SK-N-MC (cell line): Measurements from ENCODE around the gene ANAPC4.

Source experiments
- DNase-seq: peaks from one replicate; pipeline ENCODE4 v3.0.0-alpha.2; 2011; ENCODE audit warnings: low read depth, low spot score
- H3K27ac ChIP-seq: fragments of 200-600 bp; sonication (generic); 2 replicates; pipeline ENCODE4 v1.5.1; 2016; ENCODE audit warnings: mixed run types
- H3K36me3 ChIP-seq: fragments of 200-600 bp; sonication (generic); 2 replicates; pipeline ENCODE4 v1.6.1; 2017; ENCODE audit warnings: antibody characterized with exemption, low read length, mixed read lengths; ENCODE audit not compliant: insufficient read depth
- H3K4me3 ChIP-seq: fragments of 200-600 bp; sonication (generic); 2 replicates; pipeline ENCODE4 v1.5.1; 2016
- H3K9ac ChIP-seq: fragments of 200-600 bp; sonication (generic); 2 replicates; pipeline ENCODE4 v1.8.0; 2017; ENCODE audit warnings: mixed run types, mixed read lengths; ENCODE audit not compliant: insufficient read length
- H3K9me3 ChIP-seq: fragments of 200-600 bp; sonication (generic); 2 replicates; pipeline ENCODE4 v1.6.1; 2017; ENCODE audit warnings: low read depth, mild to moderate bottlenecking, antibody characterized with exemption, low read length, moderate library complexity, mixed read lengths
- EZH2 ChIP-seq: fragments of 200-600 bp; sonication (generic); IDR thresholded peaks from one replicate; pipeline ENCODE4 v1.6.1; 2017; ENCODE audit warnings: antibody characterized with exemption
- FOXP2 ChIP-seq: optimal IDR thresholded peaks from 2 replicates; pipeline ENCODE3; 2011; ENCODE audit warnings: mild to moderate bottlenecking, moderate library complexity; ENCODE audit not compliant: insufficient read depth; ENCODE audit errors: extremely low read length, control extremely low read depth
- POLR2AphosphoS5 ChIP-seq: IDR thresholded peaks from 2 replicates; pipeline ENCODE4 v1.6.1; 2012; ENCODE audit warnings: mild to moderate bottlenecking, low read depth, low read length, borderline replicate concordance

ANAPC4 gene

DNA sequence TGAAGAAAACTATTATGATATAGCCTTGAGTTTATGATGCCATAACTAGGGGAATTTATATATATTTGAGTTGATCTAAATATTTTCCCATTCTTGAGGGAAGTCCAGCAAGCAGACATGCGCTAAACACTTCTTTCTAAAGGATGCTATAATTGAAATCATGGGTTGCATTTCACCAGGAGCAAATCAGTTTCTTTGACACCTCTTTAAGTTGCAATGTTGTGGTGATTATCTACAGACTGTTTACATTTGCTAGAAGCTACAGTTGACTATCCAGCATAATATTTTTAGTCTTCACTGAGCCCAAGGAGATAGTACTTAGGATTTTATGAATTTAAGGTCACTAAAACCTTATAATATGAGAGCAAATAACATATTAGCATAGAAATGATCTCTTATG lies 43.9 kb downstream of the ANAPC4 start:
- DNase-seq, result no peak
- Histone ChIP-seq H3K9ac (no peak overlapping the region), H3K27ac (no peak overlapping the region), H3K4me3 (no peak overlapping the region), H3K9me3 (no peaks in the 10 kb centered on the region), H3K36me3 (no peaks in the 10 kb centered on the region; the same call in 1 of the 2 replicates)
- TF ChIP-seq FOXP2 (no peak), POLR2AphosphoS5 (no peak)

DNA sequence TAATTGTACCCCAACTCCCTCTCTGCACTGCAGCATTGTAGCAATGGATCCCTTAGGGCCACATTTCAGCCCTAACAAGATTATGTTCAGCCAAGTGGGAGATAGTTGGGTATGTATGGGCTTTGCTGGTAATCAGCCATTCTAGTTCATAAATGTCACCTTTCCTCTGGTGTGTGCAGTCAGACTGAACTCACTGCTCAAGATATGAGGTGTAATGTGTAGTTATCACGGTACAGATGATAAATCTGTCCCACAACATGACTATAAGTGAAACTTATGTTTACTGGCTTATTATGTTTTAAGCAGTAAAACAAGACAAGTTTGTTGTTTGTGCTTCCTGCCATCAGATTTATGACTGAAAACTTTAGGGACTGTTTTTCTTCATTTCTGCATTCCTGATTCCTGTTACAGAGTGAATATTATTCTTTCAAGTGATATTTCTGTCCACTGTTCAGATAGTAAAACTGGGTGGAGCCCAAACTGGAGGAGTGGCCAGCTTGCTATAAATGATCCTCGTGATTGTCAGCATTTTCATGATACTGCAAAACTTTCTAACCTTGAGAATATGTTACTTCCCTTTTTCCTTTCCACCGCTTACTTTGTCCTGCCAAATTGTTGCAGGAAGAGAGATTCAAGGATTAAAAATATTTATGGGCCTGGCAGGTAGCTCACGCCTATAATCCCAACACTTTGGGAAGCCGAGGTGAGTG lies 44.9 kb downstream of the ANAPC4 start:
- DNase-seq, result no peak
- H3K4me3 ChIP-seq, result no peak overlapping the region

DNA sequence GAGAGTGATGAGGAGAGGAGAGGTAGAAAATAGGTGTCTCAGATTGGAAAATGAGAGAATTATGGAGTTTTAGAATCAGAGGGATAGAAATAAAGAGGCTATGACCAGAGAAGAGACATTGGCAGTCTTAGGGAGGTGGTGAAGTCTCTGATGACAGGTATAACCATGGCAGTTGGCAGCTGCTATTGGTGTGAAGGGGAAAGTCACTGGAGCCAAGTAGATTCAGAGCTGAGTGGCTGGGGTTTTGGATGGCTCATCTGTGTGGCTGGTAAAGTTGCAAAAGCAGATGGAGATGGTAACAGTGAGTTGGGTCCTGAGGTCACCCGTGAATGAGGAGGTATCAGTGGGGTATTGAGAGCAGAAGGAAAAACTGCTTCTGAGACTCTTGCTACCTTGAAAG lies 46.5 kb downstream of the ANAPC4 start:
- DNase-seq, result no peak
- TF ChIP-seq EZH2, result no peak
- TF ChIP-seq POLR2AphosphoS5, result no peak
- TF ChIP-seq FOXP2, result no peak
- Histone ChIP-seq H3K9ac (no peak overlapping the region), H3K9me3 (no peaks in the 10 kb centered on the region), H3K4me3 (no peak overlapping the region), H3K36me3 (no peaks in the 10 kb centered on the region; the same call in 1 of the 2 replicates), H3K27ac (no peak overlapping the region)

More for the DNA sequence above, 44.9 kb downstream of the ANAPC4 start:
- no peaks in the 10 kb centered on the region for H3K9me3 ChIP-seq
- no peaks in the 10 kb centered on the region; the same call in 1 of the 2 replicates for H3K36me3 ChIP-seq
- TF ChIP-seq POLR2AphosphoS5 (no peak), FOXP2 (no peak), EZH2 (no peak)
- H3K9ac ChIP-seq, result no peak overlapping the region
- H3K27ac ChIP-seq, result no peak overlapping the region

DNA sequence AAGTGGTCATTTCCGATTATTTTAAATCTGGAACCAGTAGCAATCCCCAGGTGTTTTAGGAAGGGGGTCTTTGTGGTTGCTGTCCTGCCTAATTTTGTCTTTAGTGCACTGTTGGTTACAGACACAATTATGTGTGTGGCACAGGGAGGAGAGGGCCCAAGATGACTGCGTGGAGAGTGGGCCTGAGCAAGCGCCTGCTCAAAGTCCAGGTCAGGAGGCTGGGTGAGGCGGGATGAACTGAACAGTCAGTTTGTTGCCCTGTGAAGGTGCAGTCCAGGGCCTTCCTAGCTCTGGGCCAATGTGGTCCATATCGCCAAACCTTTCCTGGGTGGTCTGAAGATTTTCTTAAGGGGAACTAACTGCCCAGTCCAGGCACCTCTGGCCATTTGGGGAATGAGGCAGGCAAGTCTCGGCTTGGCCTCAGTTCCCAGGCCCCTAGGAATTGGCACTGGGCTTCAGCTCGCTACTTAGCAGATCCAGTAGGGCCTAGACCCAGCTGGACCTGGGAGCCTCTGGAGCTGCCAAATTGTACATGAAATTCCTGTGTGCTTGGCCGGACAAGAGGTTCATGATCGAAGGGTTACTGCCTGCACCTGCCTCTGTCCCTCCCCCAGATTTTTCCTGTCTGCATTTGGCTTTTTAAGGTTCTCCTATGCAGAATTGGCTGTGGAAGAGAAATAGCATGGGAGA lies 47.6 kb downstream of the ANAPC4 start:
- H3K4me3 ChIP-seq, result no peak overlapping the region
- H3K9ac ChIP-seq, result no peak overlapping the region
- no peak overlapping the region for H3K27ac ChIP-seq
- no peaks in the 10 kb centered on the region for H3K36me3 ChIP-seq
- DNase-seq, result no peak
- TF ChIP-seq POLR2AphosphoS5 (no peak), FOXP2 (no peak), EZH2 (no peak)
- H3K9me3 ChIP-seq, result no peaks in the 10 kb centered on the region

DNA sequence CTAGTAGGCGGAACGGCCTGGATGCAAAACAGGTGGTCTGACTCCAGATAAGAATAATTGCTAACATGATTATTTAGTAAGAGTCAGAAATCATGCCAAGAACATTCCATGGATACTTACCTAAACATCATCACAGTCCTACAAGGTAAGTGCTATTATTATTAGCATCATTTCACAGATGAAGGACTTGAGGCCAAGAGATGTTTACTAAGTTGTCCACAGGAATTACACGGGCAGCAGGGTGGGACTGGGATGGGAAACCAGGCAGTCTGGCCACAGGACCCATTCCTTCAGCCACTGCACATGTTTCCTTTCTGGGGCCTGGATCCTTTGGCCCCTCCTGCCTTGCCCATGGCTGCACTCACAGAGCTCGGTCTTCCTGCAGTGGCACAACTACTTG lies 48.3 kb downstream of the ANAPC4 start:
- H3K9ac ChIP-seq, result no peak overlapping the region
- H3K9me3 ChIP-seq, result no peaks in the 10 kb centered on the region
- no peak overlapping the region for H3K27ac ChIP-seq
- no peak for TF ChIP-seq FOXP2
- no peak for TF ChIP-seq EZH2
- TF ChIP-seq POLR2AphosphoS5, result no peak
- DNase-seq, result no peak
- no peak overlapping the region for H3K4me3 ChIP-seq
- H3K36me3 ChIP-seq, result no peaks in the 10 kb centered on the region

DNA sequence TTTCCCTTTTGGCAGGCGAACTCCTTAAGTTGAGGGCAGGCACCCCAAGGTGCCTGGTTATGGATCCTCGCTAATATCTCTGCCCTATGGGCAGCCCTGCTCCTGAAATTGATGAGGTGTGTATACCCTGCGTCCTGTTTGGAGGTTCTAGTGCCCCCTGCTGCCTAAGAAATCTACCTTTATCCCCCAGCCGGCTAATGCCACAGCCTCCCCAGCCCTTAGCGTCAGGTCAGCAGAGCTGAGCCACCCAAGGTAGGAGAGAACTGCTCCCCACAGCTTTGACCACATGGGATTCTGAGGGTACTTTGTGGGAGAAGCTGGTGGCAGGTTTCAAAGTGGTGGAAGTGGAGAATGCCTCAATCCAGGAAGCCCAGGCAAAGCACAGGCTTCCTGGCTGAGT lies 50.8 kb downstream of the ANAPC4 start:
- H3K9me3 ChIP-seq, result no peaks in the 10 kb centered on the region
- H3K4me3 ChIP-seq, result no peak overlapping the region
- no peak overlapping the region for H3K9ac ChIP-seq
- H3K36me3 ChIP-seq, result no peaks in the 10 kb centered on the region
- no peak for TF ChIP-seq EZH2
- no peak for DNase-seq
- no peak overlapping the region for H3K27ac ChIP-seq

DNA sequence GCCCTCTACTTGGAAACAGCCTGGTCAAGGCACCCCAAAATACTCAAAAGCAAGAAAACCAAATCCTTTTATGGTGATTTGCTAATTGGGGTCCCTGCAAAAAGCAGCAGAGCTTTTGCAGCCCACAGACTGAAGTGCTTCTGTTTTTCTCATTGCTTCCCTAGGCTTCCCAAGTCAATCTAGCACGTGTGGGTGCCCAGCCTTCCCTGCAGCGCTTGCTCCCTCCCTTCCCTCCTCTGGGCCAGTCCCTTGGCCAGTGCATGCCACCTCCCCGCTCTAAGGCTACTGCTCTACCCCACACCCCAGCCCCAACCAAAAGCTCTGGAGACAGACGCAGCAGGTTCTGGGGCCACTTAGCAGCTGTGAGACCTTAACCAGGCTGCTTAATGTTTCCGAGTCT lies 53.6 kb downstream of the ANAPC4 start:
- DNase-seq, result no peak
- Histone ChIP-seq H3K9me3 (no peaks in the 10 kb centered on the region), H3K9ac (no peak overlapping the region), H3K4me3 (no peak overlapping the region), H3K36me3 (no peaks in the 10 kb centered on the region), H3K27ac (no peak overlapping the region)
- no peak for TF ChIP-seq EZH2
- no peak for TF ChIP-seq FOXP2
- TF ChIP-seq POLR2AphosphoS5, result no peak

DNA sequence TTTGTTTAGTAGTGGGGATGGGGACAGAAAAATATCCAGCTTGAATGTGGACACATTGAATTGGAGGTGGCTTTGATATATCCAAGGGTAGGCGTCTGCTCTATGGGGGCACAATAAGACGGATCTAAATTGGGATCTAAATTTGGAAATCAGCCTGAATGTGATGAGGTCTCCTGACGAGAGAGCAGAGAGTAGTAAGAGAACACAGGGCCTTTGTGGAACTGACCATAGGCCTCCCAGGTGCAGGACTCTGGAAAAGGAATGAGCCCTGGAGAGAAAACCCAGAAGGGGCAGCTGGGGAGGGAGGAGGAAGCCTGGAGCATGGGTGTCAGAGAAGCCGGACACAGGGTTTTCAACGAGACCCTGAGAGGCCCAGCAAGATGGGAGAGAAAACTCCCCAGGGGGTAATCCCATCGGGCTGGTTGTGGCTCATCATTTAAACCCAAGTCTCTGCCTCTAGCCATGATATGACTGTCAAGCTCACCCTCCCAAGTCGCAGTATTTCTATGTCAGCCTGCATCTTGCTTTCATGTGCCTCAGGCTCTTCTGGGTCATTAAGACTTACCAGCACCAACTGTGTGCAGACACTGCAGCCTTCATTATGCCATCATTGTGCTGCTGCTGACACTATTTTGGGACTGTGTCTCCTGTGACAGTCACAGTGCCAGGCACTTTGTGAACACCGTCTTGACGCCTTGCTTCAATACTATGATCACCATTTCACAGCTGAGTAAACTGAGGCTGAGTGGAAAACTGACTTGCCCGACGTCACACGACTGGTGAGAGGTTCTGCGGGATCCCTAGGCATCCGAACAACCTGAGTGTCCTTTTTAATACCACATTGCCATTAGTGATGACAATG lies 57.1 kb downstream of the ANAPC4 start:
- Histone ChIP-seq H3K36me3 (no peaks in the 10 kb centered on the region), H3K4me3 (no peak overlapping the region), H3K9me3 (no peaks in the 10 kb centered on the region), H3K27ac (no peak overlapping the region), H3K9ac (no peak overlapping the region)
- TF ChIP-seq FOXP2 (no peak), EZH2 (no peak), POLR2AphosphoS5 (no peak)
- no peak for DNase-seq
